B cell (primary cell): Measurements from ENCODE around the gene NUSAP1. TPM values are rescaled to one million over a fixed set of nuclear protein-coding genes. Genes with fewer than 3 reads are reported as not detected.

ENCODE experiments used
- ATAC-seq: fragments of 200-7000 bp; cut with Tn5 transposase; one replicate; pipeline ENCODE4 v1.10.0; 2021; ENCODE audit warnings: low read depth, mild to moderate bottlenecking, moderate number of reproducible peaks, moderate library complexity
- CTCF ChIA-PET: fragments of 350-600 bp; sonication (Branson Sonifier 250); formaldehyde crosslinking; loops from one replicate; lab custom pipeline; 2021; ENCODE audit warnings: antibody characterized with exemption, inconsistent platforms; lab: Charles Lee
- POLR2A ChIA-PET: fragments of 350-600 bp; sonication (Branson Sonifier 250); formaldehyde crosslinking; loops from one replicate; lab custom pipeline; 2021; ENCODE audit warnings: antibody characterized with exemption; lab: Charles Lee
- DNase-seq: peaks from one replicate; pipeline ENCODE4 v3.0.0; 2013
- H2AFZ ChIP-seq: 2 replicates; pipeline ENCODE4 v1.6.1; 2012; ENCODE audit warnings: mild to moderate bottlenecking, low read depth, low read length; ENCODE audit not compliant: insufficient read depth, poor library complexity, severe bottlenecking
- H3K27ac ChIP-seq, 2 donors: 1 replicate in 1 of 2; 2 replicates in 1 of 2; pipeline ENCODE4 v1.5.1; 2012 to 2013; ENCODE audit warnings: low read length in 2 of 2, mild to moderate bottlenecking in 2 of 2, moderate library complexity in 1 of 2
- H3K27me3 ChIP-seq, 4 experiments: fragments of 200-600 bp in 1 of 4; sonication (generic) in 1 of 4; replicated peaks in 1 of 4; 1 replicate in 2 of 4; 2 replicates in 2 of 4; pipeline versions ENCODE4 v1.6.1 to v1.7.0; 2013 to 2016; ENCODE audit warnings: low read length in 3 of 4, mild to moderate bottlenecking in 2 of 4, mixed read lengths in 1 of 4, moderate library complexity in 1 of 4; ENCODE audit not compliant: insufficient read depth in 4 of 4, control insufficient read depth in 3 of 4; ENCODE audit errors: control extremely low read depth in 1 of 4
- H3K36me3 ChIP-seq, 2 experiments: replicated peaks in 1 of 2; 1 replicate in 1 of 2; 2 replicates in 1 of 2; pipeline versions ENCODE4 v1.6.1 to v1.7.1; 2013; ENCODE audit warnings: low read length in 1 of 2; ENCODE audit not compliant: insufficient read depth in 2 of 2, control insufficient read depth in 1 of 2; ENCODE audit errors: control extremely low read depth in 1 of 2, extremely low read depth in 1 of 2
- H3K4me1 ChIP-seq, 2 donors: fragments of 200-600 bp in 1 of 2; sonication (generic) in 1 of 2; 1 replicate in 1 of 2; 2 replicates in 1 of 2; pipeline versions ENCODE4 v1.5.1 to v1.6.1; 2013 to 2017; ENCODE audit warnings: low read length in 2 of 2; ENCODE audit not compliant: control insufficient read depth in 2 of 2, insufficient read depth in 2 of 2
- H3K4me2 ChIP-seq: replicated peaks from 2 replicates; pipeline ENCODE3; 2012; ENCODE audit warnings: mild to moderate bottlenecking, low read depth, low read length; ENCODE audit not compliant: poor library complexity, severe bottlenecking
- H3K4me3 ChIP-seq, 5 experiments: fragments of 200-600 bp in 1 of 5; sonication (generic) in 1 of 5; 1 replicate in 3 of 5; 2 replicates in 2 of 5; pipeline versions ENCODE4 v1.5.1 to v1.7.0; 2011 to 2016; ENCODE audit warnings: low read length in 4 of 5, mild to moderate bottlenecking in 4 of 5, low read depth in 2 of 5, control low read depth in 1 of 5, moderate library complexity in 1 of 5; ENCODE audit not compliant: insufficient read depth in 1 of 5; ENCODE audit errors: control extremely low read depth in 1 of 5, extremely low read depth in 1 of 5
- H3K79me2 ChIP-seq: fragments of 200-600 bp; sonication (generic); one replicate; pipeline ENCODE4 v1.6.0; 2016; ENCODE audit warnings: low read length; ENCODE audit not compliant: control insufficient read depth, insufficient read depth
- H3K9ac ChIP-seq: fragments of 200-600 bp; sonication (generic); 2 replicates; pipeline ENCODE4 v1.6.1; 2017; ENCODE audit warnings: mild to moderate bottlenecking, low read length, moderate library complexity
- H3K9me3 ChIP-seq, 3 donors: one replicate each; pipeline versions ENCODE4 v1.6.1 to v1.7.1; 2013; ENCODE audit warnings: low read length in 2 of 3; ENCODE audit not compliant: control insufficient read depth in 2 of 3, insufficient read depth in 1 of 3; ENCODE audit errors: control extremely low read depth in 1 of 3
- H4K20me1 ChIP-seq: 2 replicates; pipeline ENCODE4 v1.6.0; 2012; ENCODE audit warnings: mild to moderate bottlenecking, low read length; ENCODE audit not compliant: insufficient read depth, control insufficient read depth, poor library complexity, severe bottlenecking
- H3K27ac Mint-ChIP-seq: one replicate; pipeline ENCODE4 v1.8.0; 2021; ENCODE audit warnings: mixed read lengths
- H3K27me3 Mint-ChIP-seq: one replicate; pipeline ENCODE4 v1.8.0; 2021; ENCODE audit warnings: mixed read lengths
- H3K4me1 Mint-ChIP-seq: one replicate; pipeline ENCODE4 v1.8.0; 2021; ENCODE audit warnings: mixed read lengths
- H3K4me3 Mint-ChIP-seq: one replicate; pipeline ENCODE4 v1.8.0; 2021; ENCODE audit warnings: mixed read lengths
- H3K9me3 Mint-ChIP-seq: one replicate; pipeline ENCODE4 v1.8.0; 2022; ENCODE audit warnings: mixed read lengths; ENCODE audit not compliant: insufficient read depth
- EZH2 ChIP-seq: IDR thresholded peaks from 2 replicates; pipeline ENCODE4 v1.6.1; 2012; ENCODE audit warnings: borderline replicate concordance, low read depth, mild to moderate bottlenecking, moderate library complexity, low read length; ENCODE audit not compliant: insufficient read depth, poor library complexity, severe bottlenecking
- whole genome bisulfite sequencing: methylation state at CpG from one replicate; pipeline ENCODE4 v1.1.5; 2013; ENCODE audit warnings: missing lambda C conversion rate; ENCODE audit not compliant: insufficient coverage; 5-methylcytosine and 5-hydroxymethylcytosine counted together
- intact Hi-C: fragments of 100-400 bp; cut with micrococcal nuclease; formaldehyde crosslinking; loops from one replicate; pipeline ENCODE4 v1.10.0; 2022
- polyA plus RNA-seq: library from polyadenylated mRNA; depleted of rRNA; stranded (reverse); fragments of >200 nt; gene quantifications from 2 replicates; pipeline ENCODE4 v1.2.3, GENCODE V29; 2012
- total RNA-seq, 2 donors: library from RNA; stranded (reverse); fragments of 120-200 nt in 1 of 2; gene quantifications; 1 replicate in 1 of 2; 2 replicates in 1 of 2; pipeline versions ENCODE4 v1.2.3 to v1.2.4, GENCODE V29; 2013 to 2022
- TF ChIP-seq, protein P1 (sequence below): fragments of 200-600 bp; IDR thresholded peaks from one replicate; pipeline ENCODE4 v1.8.0; 2022; ENCODE audit warnings: antibody characterized with exemption, mild to moderate bottlenecking

Gene NUSAP1
- total and polyA plus RNA-seq, 2 donors (not counting 1 experiment from before 2014, with no cell fraction given) = 5.4 to 8.3 TPM

DNA sequence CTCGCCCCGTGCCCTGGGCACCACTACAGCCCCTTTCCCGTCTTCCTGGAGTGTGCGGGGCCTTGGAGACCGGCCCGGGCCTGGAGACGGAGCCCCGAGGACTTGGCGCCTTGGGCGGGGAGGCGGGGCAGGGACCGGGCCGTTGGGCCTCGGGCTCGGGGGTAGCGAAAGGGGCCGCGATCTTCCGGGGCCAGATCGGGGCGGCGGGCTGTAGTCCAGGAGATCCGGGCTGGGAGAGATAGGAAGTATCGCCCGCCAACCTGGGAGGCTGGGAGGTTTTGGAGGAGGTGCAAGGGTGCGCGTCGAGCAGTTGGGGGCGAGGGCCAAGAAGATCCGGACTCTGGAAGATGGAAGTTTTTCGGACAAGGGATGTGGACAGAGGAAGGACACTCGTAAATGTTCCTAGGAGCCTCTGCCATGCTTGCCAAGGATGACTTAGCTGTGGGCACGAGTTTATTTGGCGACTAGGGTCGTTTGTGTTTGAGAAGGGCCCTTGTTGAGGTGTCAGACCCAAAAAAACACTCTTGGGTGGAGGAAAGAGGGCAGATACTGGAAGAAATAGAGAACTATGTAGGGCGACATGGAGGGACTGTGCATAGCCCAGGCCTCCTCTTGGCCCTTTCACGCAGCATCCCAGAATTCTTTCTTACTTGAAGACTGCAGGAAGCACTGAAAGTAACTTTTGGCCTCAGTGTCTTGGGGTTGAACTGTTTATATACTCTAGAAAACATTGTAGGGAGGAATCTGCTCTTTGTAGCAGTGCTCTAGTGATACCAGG, 84.9 kb downstream of the NUSAP1 start:
- under 1% methylated on average over 37 of the region's 37 CpGs for WGBS
- H3K4me1 Mint-ChIP-seq = peaks cover 39% of the 10 kb centered on the region
- Histone ChIP-seq H3K9me3 (no peaks in the 10 kb centered on the region), H2AFZ (peak overlapping the region; percentile 94), H3K4me3 (peak overlapping the region; percentile 43 to 88 (median 72)), H3K4me1 (peaks cover 14 to 24% of the 10 kb centered on the region in 2 donors), H4K20me1 (peaks cover 35% of the 10 kb centered on the region), H3K27me3 (no peaks in the 10 kb centered on the region), H3K36me3 (no peaks in the 10 kb centered on the region), H3K4me2 (peak overlapping the region; percentile 85), H3K27ac (peak overlapping the region; percentile 27 to 83), H3K79me2 (peaks cover 74% of the 10 kb centered on the region), H3K9ac (peak overlapping the region; percentile 83)
- ChIA-PET POLR2A (no interaction called here), CTCF (interaction anchor here (0.7 kb wide), 1 partner anchor 280 kb away, joined by 6 read pairs; no protein-coding TSS in a partner anchor)
- no peak for DNase-seq
- peak; percentile 29 for ATAC-seq
- intact Hi-C loops = loop anchor here (1.0 to 10.0 kb wide), 12 partner anchors 15 to 855 kb away; partner anchors contain the start of genes CHP1, DNAJC17, EHD4 and EXD1
- H3K27ac Mint-ChIP-seq = peak overlapping the region; percentile 89
- H3K27me3 Mint-ChIP-seq = no peaks in the 10 kb centered on the region
- no peak for TF ChIP-seq EZH2
- TF ChIP-seq, protein P1, sequence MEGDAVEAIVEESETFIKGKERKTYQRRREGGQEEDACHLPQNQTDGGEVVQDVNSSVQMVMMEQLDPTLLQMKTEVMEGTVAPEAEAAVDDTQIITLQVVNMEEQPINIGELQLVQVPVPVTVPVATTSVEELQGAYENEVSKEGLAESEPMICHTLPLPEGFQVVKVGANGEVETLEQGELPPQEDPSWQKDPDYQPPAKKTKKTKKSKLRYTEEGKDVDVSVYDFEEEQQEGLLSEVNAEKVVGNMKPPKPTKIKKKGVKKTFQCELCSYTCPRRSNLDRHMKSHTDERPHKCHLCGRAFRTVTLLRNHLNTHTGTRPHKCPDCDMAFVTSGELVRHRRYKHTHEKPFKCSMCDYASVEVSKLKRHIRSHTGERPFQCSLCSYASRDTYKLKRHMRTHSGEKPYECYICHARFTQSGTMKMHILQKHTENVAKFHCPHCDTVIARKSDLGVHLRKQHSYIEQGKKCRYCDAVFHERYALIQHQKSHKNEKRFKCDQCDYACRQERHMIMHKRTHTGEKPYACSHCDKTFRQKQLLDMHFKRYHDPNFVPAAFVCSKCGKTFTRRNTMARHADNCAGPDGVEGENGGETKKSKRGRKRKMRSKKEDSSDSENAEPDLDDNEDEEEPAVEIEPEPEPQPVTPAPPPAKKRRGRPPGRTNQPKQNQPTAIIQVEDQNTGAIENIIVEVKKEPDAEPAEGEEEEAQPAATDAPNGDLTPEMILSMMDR = no peak
- peak overlapping the region; percentile 97 for H3K4me3 Mint-ChIP-seq
- H3K9me3 Mint-ChIP-seq = no peaks in the 10 kb centered on the region
